Lower leg skin (tissue), 4 donors: Measurements from ENCODE around the gene SLC8A1. TPM values are rescaled to one million over a fixed set of nuclear protein-coding genes. Genes with fewer than 3 reads are reported as not detected.

Source experiments
- DNase-seq, 2 donors: peaks; one replicate each; pipeline ENCODE4 v3.0.0-alpha.2; 2019; ENCODE audit warnings: low spot score in 2 of 2
- H3K4me3 ChIP-seq: fragments of 200-600 bp; sonication (generic); 2 replicates; pipeline ENCODE4 v1.5.1; 2017; ENCODE audit warnings: mild to moderate bottlenecking, low read depth; ENCODE audit not compliant: poor library complexity, severe bottlenecking
- POLR2A ChIP-seq, 2 donors: fragments of 450-650 bp; IDR thresholded peaks; one replicate each; pipeline ENCODE4 v1.6.1; 2016 to 2017; ENCODE audit warnings: antibody characterized with exemption in 2 of 2, mild to moderate bottlenecking in 1 of 2, moderate library complexity in 1 of 2
- WGBS, 2 donors: methylation state at CpG; one replicate each; pipeline ENCODE4 v1.1.5; 2018; 5-methylcytosine and 5-hydroxymethylcytosine counted together
- intact Hi-C: fragments of 100-400 bp; cut with DNase I; formaldehyde crosslinking; loops from one replicate; pipeline ENCODE4 v1.15.0; 2023; ENCODE audit warnings: low total_unique reads
- total RNA-seq, 4 donors: library from RNA; depleted of rRNA; stranded (reverse); fragments of >200 nt; gene quantifications; one replicate each; pipeline ENCODE4 v1.1.0, GENCODE V29; 2016
- TF ChIP-seq, protein P1 (sequence below), 3 donors: fragments of 450-650 bp; IDR thresholded peaks; one replicate each; pipeline ENCODE4 v1.5.1; 2016; ENCODE audit warnings: antibody characterized with exemption in 3 of 3, mild to moderate bottlenecking in 3 of 3, moderate library complexity in 2 of 3

Gene SLC8A1
- total RNA-seq, 4 donors from 2014 or later: 7.5 to 21.2 (median 13.0) TPM

DNA sequence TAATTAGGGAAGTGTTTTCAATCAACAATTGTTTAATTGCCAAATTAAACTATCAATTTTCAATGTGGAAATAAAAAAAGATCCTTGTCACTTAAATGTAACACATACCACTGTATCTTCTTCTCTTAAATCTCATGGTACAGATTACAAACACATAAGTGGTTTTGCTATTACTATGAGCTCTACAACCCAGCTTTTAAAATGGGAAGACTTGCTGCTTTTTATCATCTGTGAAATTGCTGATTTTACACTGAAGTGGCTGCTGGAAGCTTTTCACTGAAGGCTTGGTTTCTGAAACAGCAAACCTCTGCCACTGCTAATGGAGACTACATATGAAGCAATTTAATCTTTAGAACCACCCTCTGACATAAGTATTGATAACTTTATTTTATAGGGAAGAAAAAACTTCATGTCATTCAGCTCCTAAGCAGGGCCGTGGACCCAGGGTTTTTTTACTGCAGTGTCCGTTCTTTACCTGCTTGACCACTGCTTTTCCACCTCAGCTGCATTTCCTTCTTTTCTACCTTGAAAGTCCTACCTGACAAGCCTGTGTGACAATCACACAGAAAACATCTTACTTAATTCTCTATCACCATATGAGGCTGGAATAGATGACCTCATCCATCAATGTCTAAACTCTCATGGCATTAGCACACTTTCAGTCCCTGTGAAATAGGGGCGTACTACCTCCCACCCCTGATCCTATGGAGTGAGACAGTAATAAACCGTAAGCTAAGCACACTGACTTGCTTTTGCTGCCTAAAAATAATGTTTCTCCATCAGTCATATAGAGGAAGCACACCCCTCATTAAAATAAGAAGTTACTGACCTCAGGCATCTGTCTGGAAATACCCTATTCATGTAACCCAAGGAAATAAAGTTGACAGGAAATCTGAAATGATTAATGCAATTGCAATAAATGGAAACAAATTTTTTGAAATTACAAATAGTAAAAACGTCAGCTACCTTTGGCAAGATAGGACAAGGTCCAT lies 19.2 kb upstream of the SLC8A1 start:
- TF ChIP-seq POLR2A (IDR thresholded peaks at IDR 0.05): no peak
- TF ChIP-seq, protein P1, sequence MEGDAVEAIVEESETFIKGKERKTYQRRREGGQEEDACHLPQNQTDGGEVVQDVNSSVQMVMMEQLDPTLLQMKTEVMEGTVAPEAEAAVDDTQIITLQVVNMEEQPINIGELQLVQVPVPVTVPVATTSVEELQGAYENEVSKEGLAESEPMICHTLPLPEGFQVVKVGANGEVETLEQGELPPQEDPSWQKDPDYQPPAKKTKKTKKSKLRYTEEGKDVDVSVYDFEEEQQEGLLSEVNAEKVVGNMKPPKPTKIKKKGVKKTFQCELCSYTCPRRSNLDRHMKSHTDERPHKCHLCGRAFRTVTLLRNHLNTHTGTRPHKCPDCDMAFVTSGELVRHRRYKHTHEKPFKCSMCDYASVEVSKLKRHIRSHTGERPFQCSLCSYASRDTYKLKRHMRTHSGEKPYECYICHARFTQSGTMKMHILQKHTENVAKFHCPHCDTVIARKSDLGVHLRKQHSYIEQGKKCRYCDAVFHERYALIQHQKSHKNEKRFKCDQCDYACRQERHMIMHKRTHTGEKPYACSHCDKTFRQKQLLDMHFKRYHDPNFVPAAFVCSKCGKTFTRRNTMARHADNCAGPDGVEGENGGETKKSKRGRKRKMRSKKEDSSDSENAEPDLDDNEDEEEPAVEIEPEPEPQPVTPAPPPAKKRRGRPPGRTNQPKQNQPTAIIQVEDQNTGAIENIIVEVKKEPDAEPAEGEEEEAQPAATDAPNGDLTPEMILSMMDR (IDR thresholded peaks at IDR 0.05): no peak
- 48 to 50% methylated on average over 5 of the region's 5 CpGs for WGBS, 2 donors
- no peak for DNase-seq
- intact Hi-C loops: no loop called here
- no peak overlapping the region for H3K4me3 ChIP-seq

DNA sequence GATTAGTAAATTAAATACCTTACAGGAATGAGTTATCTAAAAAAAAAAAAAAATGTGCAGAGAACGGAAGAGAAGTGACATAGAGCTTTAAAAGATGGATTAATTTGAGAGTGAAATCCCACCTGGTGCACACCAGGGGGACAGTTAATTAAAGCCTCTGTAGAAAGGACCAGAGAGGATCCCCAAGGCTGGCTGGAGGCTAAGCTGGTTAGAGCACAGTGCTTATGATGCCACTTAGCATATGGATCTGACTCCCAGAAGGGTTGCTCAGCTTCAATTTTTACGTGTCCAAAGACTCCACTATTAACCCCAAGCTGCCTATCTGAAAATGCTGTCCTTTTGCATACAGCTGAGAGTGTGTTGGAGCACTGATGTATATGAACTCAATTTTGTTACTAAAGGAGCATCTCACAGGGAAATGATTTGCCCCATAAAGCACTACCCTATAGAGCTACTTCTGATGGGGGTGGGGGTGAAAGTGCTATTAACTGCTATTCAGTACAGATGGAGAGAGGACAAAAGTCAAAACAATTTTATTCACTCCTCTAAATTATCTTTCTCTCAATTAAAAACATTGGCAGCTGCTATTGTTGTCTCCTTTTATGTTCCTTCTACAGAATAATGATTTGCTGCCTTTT lies 15.2 kb upstream of the SLC8A1 start:
- no peak overlapping the region for H3K4me3 ChIP-seq
- intact Hi-C loops: no loop called here
- DNase-seq: no peak
- WGBS, 2 donors: 66 to 76% methylated on average over 2 of the region's 2 CpGs
- no peak for TF ChIP-seq POLR2A (IDR thresholded peaks at IDR 0.05)
- TF ChIP-seq, protein P1 (IDR thresholded peaks at IDR 0.05): no peak

DNA sequence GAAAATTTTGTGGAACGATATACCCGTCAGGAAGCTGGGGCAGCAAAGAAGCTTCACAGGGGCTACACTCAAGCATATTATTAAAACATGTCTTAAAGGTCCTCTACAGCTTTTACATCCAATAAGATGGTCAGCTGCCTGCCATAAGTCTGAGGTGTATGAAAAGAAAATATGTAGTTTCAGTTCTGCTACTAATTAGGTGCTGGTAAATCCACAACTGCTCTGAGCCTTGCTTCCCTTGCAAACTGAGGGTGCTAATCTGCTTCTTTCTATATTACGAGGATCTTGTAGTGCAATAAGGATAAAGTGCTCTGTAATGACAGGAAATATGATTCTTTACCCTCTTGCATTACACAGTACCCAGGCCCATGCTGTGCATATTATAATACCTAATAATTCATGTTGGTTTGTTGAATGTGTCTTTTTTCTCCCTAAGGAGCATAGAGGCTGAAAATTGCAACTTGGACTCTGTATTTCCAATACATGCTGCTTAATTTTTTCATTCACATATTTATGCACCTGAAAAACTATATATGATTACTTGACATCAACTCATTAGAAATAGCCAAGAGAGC lies 14.5 kb upstream of the SLC8A1 start:
- no peak overlapping the region for H3K4me3 ChIP-seq
- intact Hi-C loops: no loop called here
- no peak for DNase-seq
- WGBS, 2 donors: 88 to 91% methylated on average over 3 of the region's 3 CpGs
- no peak for TF ChIP-seq POLR2A (IDR thresholded peaks at IDR 0.05)
- TF ChIP-seq, protein P1 (IDR thresholded peaks at IDR 0.05): no peak

DNA sequence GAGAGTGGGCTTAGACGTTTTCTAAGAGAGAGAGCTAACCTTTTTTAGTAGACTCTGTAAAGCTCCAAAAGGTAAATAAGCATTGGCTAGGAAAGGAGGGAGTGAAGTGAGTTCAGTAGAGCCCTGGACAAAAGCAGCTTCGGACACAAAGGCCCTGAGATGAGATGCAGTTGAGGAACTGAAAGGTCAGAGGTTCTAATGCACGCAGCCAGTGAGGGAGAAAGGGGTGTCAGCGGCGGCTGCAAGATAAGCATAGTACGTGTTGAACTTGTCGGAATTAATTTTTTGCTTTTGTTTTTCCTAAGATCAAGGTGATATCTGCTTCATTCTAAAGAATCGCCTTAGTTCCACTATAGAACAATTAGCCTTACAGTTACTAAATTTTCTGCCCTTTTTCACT lies 11.2 kb upstream of the SLC8A1 start:
- DNase-seq: no peak
- intact Hi-C loops: no loop called here
- TF ChIP-seq POLR2A (IDR thresholded peaks at IDR 0.05): no peak
- TF ChIP-seq, protein P1 (IDR thresholded peaks at IDR 0.05): no peak
- H3K4me3 ChIP-seq: no peak overlapping the region
- 86 to 91% methylated on average over 8 of the region's 8 CpGs for WGBS, 2 donors

DNA sequence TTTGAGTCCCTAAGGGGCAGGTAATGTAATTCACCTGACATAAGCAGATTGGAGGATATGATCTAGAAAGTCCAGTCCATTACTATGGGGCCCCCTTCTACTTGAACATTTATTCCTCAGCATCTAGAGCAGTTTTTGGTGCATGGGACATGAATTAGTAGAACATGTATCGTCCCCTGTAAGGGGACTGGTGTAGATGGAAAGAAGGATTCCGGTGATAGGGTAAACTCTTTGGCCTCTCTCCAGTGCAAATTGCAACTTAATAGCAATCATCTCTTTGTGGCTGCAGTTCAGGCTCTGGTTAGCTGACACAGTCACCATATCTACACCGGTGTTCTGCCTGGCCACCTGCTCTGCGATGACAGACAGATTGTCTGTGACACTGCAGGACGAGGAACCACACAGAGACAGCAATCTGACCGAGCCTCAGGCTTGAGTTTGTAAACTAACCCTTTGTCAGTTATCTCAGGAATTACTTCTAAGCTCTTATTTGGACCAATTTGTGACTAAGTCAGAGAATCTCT lies 6.4 kb upstream of the SLC8A1 start:
- TF ChIP-seq POLR2A (IDR thresholded peaks at IDR 0.05): no peak
- TF ChIP-seq, protein P1 (IDR thresholded peaks at IDR 0.05): no peak
- whole genome bisulfite sequencing, 2 donors: 77 to 90% methylated on average over 6 of the region's 6 CpGs
- H3K4me3 ChIP-seq: no peak overlapping the region
- DNase-seq: no peak
- intact Hi-C loops: no loop called here
